Breast epithelium (tissue), 3 donors: Measurements from ENCODE around the gene KLHL15.

Source experiments
- POLR2A ChIP-seq: fragments of 450-650 bp; IDR thresholded peaks from one replicate; pipeline ENCODE4 v1.6.1; 2016; ENCODE audit warnings: antibody characterized with exemption, mild to moderate bottlenecking, moderate library complexity
- POLR2AphosphoS5 ChIP-seq, 3 donors: sonication (generic); formaldehyde crosslinking; IDR thresholded peaks; one replicate each; pipeline ENCODE4 v1.6.1; 2017; ENCODE audit warnings: antibody characterized with exemption in 3 of 3
- TF ChIP-seq, protein P1 (sequence below), 3 donors: fragments of 450-650 bp; IDR thresholded peaks; one replicate each; pipeline ENCODE4 v1.5.1; 2016 to 2017; ENCODE audit warnings: antibody characterized with exemption in 3 of 3, mild to moderate bottlenecking in 3 of 3, moderate library complexity in 3 of 3

DNA sequence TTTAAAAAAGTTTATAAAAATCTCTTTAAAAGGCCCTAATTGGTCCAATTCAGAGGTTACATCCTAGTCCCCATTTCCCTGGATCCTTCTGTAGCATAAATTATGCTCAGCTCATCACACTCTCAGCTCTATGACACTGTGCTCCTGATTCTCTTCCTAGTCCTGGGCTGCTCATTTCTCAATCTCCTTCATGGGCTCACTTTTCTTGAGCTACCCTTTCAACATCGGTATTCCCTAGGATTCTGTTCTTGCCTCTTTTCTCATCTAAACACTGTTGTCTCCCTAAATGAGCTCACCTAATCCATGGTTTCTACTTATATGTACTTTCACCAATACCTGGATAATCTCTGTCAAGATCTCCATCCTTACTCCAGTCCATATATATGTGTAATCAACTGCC, 14.7 kb downstream of the KLHL15 start:
- TF ChIP-seq, protein P1, sequence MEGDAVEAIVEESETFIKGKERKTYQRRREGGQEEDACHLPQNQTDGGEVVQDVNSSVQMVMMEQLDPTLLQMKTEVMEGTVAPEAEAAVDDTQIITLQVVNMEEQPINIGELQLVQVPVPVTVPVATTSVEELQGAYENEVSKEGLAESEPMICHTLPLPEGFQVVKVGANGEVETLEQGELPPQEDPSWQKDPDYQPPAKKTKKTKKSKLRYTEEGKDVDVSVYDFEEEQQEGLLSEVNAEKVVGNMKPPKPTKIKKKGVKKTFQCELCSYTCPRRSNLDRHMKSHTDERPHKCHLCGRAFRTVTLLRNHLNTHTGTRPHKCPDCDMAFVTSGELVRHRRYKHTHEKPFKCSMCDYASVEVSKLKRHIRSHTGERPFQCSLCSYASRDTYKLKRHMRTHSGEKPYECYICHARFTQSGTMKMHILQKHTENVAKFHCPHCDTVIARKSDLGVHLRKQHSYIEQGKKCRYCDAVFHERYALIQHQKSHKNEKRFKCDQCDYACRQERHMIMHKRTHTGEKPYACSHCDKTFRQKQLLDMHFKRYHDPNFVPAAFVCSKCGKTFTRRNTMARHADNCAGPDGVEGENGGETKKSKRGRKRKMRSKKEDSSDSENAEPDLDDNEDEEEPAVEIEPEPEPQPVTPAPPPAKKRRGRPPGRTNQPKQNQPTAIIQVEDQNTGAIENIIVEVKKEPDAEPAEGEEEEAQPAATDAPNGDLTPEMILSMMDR (IDR thresholded peaks at IDR 0.05): no peak
- no peak for TF ChIP-seq POLR2AphosphoS5 (IDR thresholded peaks at IDR 0.05)
- no peak for TF ChIP-seq POLR2A
